Vagina (tissue), 2 donors: ENCODE results near the gene IKZF4. TPM values are rescaled to one million over a fixed set of nuclear protein-coding genes. Genes with fewer than 3 reads are reported as not detected.

Experiments used
- DNase-seq, 2 donors: peaks; one replicate each; pipeline ENCODE4 v3.0.0-alpha.2; 2017; ENCODE audit errors: extremely low spot score in 2 of 2
- H3K27ac ChIP-seq: fragments of 200-600 bp; sonication (generic); one replicate; pipeline ENCODE4 v1.5.1; 2019
- H3K27me3 ChIP-seq: fragments of 200-600 bp; sonication (generic); one replicate; pipeline ENCODE4 v1.5.1; 2019
- H3K36me3 ChIP-seq, 2 donors: fragments of 200-600 bp; sonication (generic); one replicate each; pipeline ENCODE4 v1.5.1; 2017 to 2019
- H3K4me1 ChIP-seq: fragments of 200-600 bp; sonication (generic); one replicate; pipeline ENCODE4 v1.5.1; 2019
- H3K4me3 ChIP-seq, 2 donors: fragments of 200-600 bp; sonication (generic); 1 replicate in 1 of 2; 2 replicates in 1 of 2; pipeline ENCODE4 v1.5.1; 2016 to 2019
- H3K9me3 ChIP-seq: fragments of 200-600 bp; sonication (generic); one replicate; pipeline ENCODE4 v1.5.1; 2019
- POLR2A ChIP-seq, 2 donors: fragments of 450-650 bp; IDR thresholded peaks; one replicate each; pipeline ENCODE4 v1.6.1; 2017; ENCODE audit warnings: antibody characterized with exemption in 2 of 2, mild to moderate bottlenecking in 2 of 2, moderate library complexity in 2 of 2
- POLR2AphosphoS5 ChIP-seq, 2 donors: sonication (generic); formaldehyde crosslinking; IDR thresholded peaks; one replicate each; pipeline ENCODE4 v1.9.0; 2017; ENCODE audit warnings: antibody characterized with exemption in 2 of 2, mild to moderate bottlenecking in 2 of 2, low read depth in 1 of 2; ENCODE audit not compliant: insufficient read depth in 1 of 2
- intact Hi-C: fragments of 100-400 bp; cut with DNase I; formaldehyde crosslinking; loops from one replicate; pipeline ENCODE4 v1.15.1; 2023
- total RNA-seq: library from RNA; depleted of rRNA; stranded (reverse); fragments of >200 nt; gene quantifications from one replicate; pipeline ENCODE4 v1.2.3, GENCODE V29; 2016
- TF ChIP-seq, protein P1 (sequence below), 3 experiments: fragments of 450-650 bp in 2 of 3; fragments of 200-600 bp in 1 of 3; sonication (generic) in 1 of 3; IDR thresholded peaks; one replicate each; pipeline ENCODE4 v1.5.1; 2017 to 2019; ENCODE audit warnings: antibody characterized with exemption in 3 of 3, mild to moderate bottlenecking in 2 of 3, moderate library complexity in 2 of 3

The IKZF4 gene
- total RNA-seq, 1 donor from 2014 or later = 4.4 TPM

DNA sequence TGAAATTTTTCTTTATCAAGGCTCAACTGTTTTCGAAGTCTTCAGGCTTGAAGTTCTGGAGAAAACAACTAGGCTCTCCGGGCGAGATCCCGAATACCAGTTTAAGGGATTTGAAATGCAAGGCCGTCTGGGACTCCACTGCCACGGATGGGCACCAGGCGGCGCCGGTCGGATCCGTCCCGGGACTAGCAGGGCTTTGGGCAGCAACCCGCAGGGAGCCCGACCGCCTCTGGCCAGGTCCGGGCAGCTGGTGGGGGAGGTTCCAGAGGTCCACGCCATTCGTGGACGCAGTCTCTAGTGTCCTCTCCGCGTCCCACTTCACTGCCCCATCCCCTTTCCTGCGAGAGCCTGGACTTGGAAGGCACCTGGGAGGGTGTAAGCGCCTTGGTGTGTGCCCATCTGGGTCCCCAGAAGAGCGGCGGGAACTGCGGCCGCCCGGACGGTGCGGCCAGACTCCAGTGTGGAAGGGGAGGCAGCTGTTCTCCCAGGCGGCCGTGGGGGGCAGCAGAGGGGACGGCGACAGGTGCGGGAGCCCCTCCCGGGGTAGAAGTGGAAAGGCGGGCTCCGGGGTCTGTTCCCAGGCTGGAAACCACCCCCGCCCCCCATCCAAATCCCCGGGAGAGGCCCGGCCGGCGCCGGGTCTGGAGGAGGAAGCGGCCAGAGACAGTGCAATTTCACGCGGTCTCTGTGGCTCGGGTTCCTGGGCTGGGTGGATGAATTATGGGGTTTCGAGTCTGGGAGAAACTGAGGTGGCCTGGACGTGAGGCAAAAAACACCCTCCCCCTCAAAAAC lies 58.3 kb downstream of the IKZF4 start:
- H3K4me1 ChIP-seq = peaks cover 8% of the 10 kb centered on the region
- peak overlapping the region; percentile 60 to 66 for H3K4me3 ChIP-seq
- DNase-seq = no peak
- TF ChIP-seq POLR2A (IDR thresholded peaks at IDR 0.05) (no peak), POLR2AphosphoS5 (IDR thresholded peaks at IDR 0.05; ENCODE audit: insufficient read depth in 1 of 2, low read depth in 1 of 2) (peak in 1 of 2 donors; percentile 46)
- TF ChIP-seq, protein P1, sequence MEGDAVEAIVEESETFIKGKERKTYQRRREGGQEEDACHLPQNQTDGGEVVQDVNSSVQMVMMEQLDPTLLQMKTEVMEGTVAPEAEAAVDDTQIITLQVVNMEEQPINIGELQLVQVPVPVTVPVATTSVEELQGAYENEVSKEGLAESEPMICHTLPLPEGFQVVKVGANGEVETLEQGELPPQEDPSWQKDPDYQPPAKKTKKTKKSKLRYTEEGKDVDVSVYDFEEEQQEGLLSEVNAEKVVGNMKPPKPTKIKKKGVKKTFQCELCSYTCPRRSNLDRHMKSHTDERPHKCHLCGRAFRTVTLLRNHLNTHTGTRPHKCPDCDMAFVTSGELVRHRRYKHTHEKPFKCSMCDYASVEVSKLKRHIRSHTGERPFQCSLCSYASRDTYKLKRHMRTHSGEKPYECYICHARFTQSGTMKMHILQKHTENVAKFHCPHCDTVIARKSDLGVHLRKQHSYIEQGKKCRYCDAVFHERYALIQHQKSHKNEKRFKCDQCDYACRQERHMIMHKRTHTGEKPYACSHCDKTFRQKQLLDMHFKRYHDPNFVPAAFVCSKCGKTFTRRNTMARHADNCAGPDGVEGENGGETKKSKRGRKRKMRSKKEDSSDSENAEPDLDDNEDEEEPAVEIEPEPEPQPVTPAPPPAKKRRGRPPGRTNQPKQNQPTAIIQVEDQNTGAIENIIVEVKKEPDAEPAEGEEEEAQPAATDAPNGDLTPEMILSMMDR (IDR thresholded peaks at IDR 0.05) = peak in 2 of 3 experiments; percentile 60 to 61
- H3K27me3 ChIP-seq = no peaks in the 10 kb centered on the region
- peak overlapping the region; percentile 87 for H3K27ac ChIP-seq
- H3K36me3 ChIP-seq = no peaks in the 10 kb centered on the region
- intact Hi-C loops = no loop called here
- H3K9me3 ChIP-seq = no peaks in the 10 kb centered on the region

DNA sequence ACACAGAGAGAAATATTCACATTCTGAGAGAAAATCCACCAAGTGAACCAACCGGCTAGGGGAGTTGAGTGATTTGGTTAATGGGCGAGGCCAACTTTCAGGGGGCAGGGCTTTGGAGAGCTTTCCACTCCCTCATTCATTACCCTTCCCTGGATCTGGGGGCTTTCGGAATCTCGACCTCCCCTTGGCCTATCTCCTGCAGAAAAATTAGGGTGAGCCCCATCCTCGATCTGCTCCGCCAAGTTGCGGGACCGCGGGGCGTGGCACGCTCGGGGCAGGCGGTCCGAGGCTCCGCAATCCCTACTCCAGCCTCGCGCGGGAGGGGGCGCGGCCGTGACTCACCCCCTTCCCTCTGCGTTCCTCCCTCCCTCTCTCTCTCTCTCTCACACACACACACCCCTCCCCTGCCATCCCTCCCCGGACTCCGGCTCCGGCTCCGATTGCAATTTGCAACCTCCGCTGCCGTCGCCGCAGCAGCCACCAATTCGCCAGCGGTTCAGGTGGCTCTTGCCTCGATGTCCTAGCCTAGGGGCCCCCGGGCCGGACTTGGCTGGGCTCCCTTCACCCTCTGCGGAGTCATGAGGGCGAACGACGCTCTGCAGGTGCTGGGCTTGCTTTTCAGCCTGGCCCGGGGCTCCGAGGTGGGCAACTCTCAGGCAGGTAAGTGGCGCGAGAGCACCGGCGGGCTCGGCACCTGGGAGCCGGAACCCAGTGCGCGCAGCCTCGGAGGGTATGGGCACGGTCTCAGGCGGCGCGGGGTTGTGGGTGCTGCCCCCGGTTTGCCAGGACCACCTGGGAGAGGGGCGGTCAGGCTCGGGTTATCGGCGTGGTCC lies 59.1 kb downstream of the IKZF4 start, which contains the start of gene ERBB3:
Gene ERBB3 (plus strand): TSS at position 443 of the 833 bp plus-strand sequence. CDS start 136 bp downstream, at position 579.
- H3K9me3 ChIP-seq = no peaks in the 10 kb centered on the region
- intact Hi-C loops = no loop called here
- peak within 1 kb of the TSS; percentile 60 to 66 for H3K4me3 ChIP-seq
- peak in 1 of 2 donors; percentile 57 for TF ChIP-seq POLR2AphosphoS5 (IDR thresholded peaks at IDR 0.05; ENCODE audit: insufficient read depth in 1 of 2, low read depth in 1 of 2)
- peak in 1 of 2 donors; percentile 8 for TF ChIP-seq POLR2A (IDR thresholded peaks at IDR 0.05)
- TF ChIP-seq, protein P1 (IDR thresholded peaks at IDR 0.05) = peak in 1 of 3 experiments; percentile 23
- peak within 1 kb of the TSS; percentile 87 for H3K27ac ChIP-seq
- no peak for DNase-seq
- H3K4me1 ChIP-seq = peaks cover 8% of the 10 kb centered on the region
- H3K36me3 ChIP-seq = no peaks in the 10 kb centered on the region
- H3K27me3 ChIP-seq = no peaks in the 10 kb centered on the region

DNA sequence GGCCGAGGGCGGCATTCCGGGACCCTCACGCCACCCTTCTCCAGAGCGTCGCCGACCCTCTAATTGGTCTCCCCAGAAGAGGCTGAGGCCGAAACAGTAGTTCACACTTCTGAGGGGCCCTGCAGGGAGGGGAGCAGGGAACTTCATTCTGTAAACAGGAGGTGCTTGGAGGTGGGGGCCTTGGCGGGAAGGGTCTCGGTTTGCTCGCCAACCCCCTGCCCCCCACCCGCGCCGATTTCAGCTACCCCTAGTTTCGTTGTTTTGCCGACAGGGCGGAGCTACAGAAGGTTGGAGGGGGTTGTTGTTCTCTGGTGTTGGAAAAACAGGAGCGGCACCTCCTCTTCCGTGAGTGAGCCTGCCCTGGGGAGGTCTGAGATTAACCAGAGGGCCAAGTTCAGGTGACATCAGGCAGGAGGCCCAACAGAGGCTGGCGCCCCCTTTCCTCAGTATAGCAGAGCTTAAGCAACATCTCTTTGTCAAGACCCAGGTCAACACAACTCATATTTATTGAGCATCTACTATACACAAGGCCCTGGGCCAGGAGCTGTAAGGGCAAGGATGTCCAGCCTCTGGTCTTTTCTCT lies 59.8 kb downstream of the IKZF4 start:
- peaks cover 8% of the 10 kb centered on the region for H3K4me1 ChIP-seq
- H3K4me3 ChIP-seq = peak overlapping the region; percentile 60 to 66
- intact Hi-C loops = no loop called here
- H3K27ac ChIP-seq = peak overlapping the region; percentile 87
- no peaks in the 10 kb centered on the region for H3K27me3 ChIP-seq
- H3K36me3 ChIP-seq = no peaks in the 10 kb centered on the region
- no peak for DNase-seq
- no peaks in the 10 kb centered on the region for H3K9me3 ChIP-seq
- TF ChIP-seq POLR2AphosphoS5 (IDR thresholded peaks at IDR 0.05; ENCODE audit: insufficient read depth in 1 of 2, low read depth in 1 of 2) = no peak
- no peak for TF ChIP-seq POLR2A (IDR thresholded peaks at IDR 0.05)
- TF ChIP-seq, protein P1 (IDR thresholded peaks at IDR 0.05) = no peak

DNA sequence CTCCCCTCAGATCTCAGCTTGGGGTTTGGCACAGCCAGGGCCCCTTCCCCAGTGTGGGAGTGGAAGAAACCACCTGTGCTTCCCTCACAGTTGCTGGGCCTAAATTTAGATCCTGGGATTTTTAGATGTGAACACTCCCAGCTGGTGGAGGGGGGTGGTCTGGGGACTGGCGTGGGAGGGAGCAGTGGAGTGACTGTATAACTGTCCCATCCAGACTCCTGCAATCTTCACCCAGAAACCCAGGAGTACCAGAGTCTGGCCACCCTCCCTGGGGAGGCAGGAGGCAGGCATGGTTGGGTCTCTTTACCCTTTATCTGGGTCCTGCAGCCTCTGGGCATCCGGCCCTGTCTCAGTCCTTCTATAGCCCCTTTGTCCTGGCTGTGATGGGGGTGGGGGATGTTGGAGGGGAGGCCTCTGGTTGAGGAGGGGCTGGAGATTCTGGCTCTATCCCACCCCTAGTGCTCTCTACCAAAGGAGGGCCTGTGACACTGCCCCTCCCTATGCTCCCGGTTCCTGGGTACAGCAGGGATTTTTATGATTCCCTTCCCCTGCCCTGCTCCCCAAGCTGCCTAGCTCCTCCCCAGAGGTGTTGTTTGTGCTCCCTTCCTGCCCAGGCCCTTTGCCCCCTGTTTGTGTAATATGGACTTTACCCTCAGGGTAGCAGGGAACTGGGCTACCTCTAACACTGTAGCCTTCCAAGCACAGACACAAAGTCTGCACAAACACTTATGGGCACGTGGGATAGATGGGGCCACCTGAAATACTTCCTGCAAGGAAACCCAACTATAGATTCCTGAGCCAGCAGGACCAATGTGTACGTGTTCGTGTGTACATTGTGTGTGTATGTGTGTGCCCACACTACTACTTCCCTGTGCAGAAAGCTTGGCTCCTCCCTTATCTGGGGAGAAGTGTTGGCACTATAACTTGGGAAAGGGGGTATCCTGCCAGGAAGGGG lies 60.8 kb downstream of the IKZF4 start:
- intact Hi-C loops = no loop called here
- Histone ChIP-seq H3K4me1 (peaks cover 8% of the 10 kb centered on the region), H3K27ac (peak overlapping the region; percentile 87), H3K36me3 (no peaks in the 10 kb centered on the region), H3K9me3 (no peaks in the 10 kb centered on the region), H3K4me3 (peak overlapping the region in 1 of 2 donors; percentile 66), H3K27me3 (no peaks in the 10 kb centered on the region)
- DNase-seq = no peak
- no peak for TF ChIP-seq POLR2A (IDR thresholded peaks at IDR 0.05)
- no peak for TF ChIP-seq POLR2AphosphoS5 (IDR thresholded peaks at IDR 0.05; ENCODE audit: insufficient read depth in 1 of 2, low read depth in 1 of 2)
- TF ChIP-seq, protein P1 (IDR thresholded peaks at IDR 0.05) = no peak
